Body of pancreas (tissue), 4 donors: ENCODE results near the gene INPP1. TPM values are rescaled to one million over a fixed set of nuclear protein-coding genes. Genes with fewer than 3 reads are reported as not detected.
A peak's percentile ranks its signal among the peaks of the same experiment; 100 is the strongest.

Experiments used
- ATAC-seq: fragments of 150-250 bp; one replicate; pipeline ENCODE4 v1.9.1; 2016
- DNase-seq, 4 donors: peaks; one replicate each; pipeline ENCODE4 v3.0.0-alpha.2; 2019
- H3K27ac ChIP-seq, 4 donors: fragments of 200-600 bp; sonication (generic); 1 replicate in 3 of 4; 2 replicates in 1 of 4; pipeline versions ENCODE4 v1.5.1 to v1.6.1; 2016 to 2019; ENCODE audit warnings: mild to moderate bottlenecking in 1 of 4, mixed read lengths in 1 of 4, moderate library complexity in 1 of 4
- H3K27me3 ChIP-seq, 2 donors: fragments of 200-600 bp; sonication (generic); one replicate each; pipeline ENCODE4 v1.6.0; 2016; ENCODE audit warnings: mild to moderate bottlenecking in 1 of 2
- H3K36me3 ChIP-seq, 2 donors: fragments of 200-600 bp; sonication (generic); replicated peaks in 1 of 2; 2 replicates each; pipeline ENCODE4 v1.5.1; 2016; ENCODE audit warnings: low read depth in 2 of 2; ENCODE audit not compliant: insufficient read depth in 1 of 2
- H3K4me1 ChIP-seq: fragments of 200-600 bp; sonication (generic); one replicate; pipeline ENCODE4 v1.6.0; 2016
- H3K4me3 ChIP-seq, 2 donors: fragments of 200-600 bp; sonication (generic); 1 replicate in 1 of 2; 2 replicates in 1 of 2; pipeline ENCODE4 v1.5.1; 2016 to 2019
- H3K9me3 ChIP-seq, 3 donors: fragments of 200-600 bp; sonication (generic); 1 replicate in 2 of 3; 2 replicates in 1 of 3; pipeline ENCODE4 v1.5.1; 2016
- CTCF ChIP-seq, 7 experiments: fragments of 450-650 bp in 4 of 7; fragments of 200-600 bp in 3 of 7; sonication (generic) in 3 of 7; IDR thresholded peaks; one replicate each; pipeline ENCODE4 v1.5.1; 2016 to 2019; ENCODE audit warnings: antibody characterized with exemption in 7 of 7
- POLR2A ChIP-seq, 3 donors: fragments of 450-650 bp; IDR thresholded peaks; one replicate each; pipeline ENCODE4 v1.6.1; 2016; ENCODE audit warnings: antibody characterized with exemption in 3 of 3, mild to moderate bottlenecking in 2 of 3
- WGBS, 2 donors: methylation state at CpG; one replicate each; pipeline ENCODE4 v1.1.5; 2017; 5-methylcytosine and 5-hydroxymethylcytosine counted together
- intact Hi-C: fragments of 100-400 bp; cut with DNase I; formaldehyde crosslinking; loops from one replicate; pipeline ENCODE4 v1.15.1; 2023
- total RNA-seq, 2 donors: library from RNA; depleted of rRNA; stranded (reverse); fragments of >200 nt; gene quantifications; one replicate each; pipeline ENCODE4 v1.1.0, GENCODE V29; 2016

Gene INPP1
- total RNA-seq, 2 donors from 2014 or later = 17.6 to 19.8 TPM

GRCh38 chr2:190402986-190403603 lies 59.7 kb downstream of the INPP1 start:
- Histone ChIP-seq H3K36me3 (no peaks in the 10 kb centered on the region), H3K4me1 (peaks cover 7% of the 10 kb centered on the region), H3K4me3 (no peak overlapping the region), H3K9me3 (no peaks in the 10 kb centered on the region), H3K27ac (no peak overlapping the region), H3K27me3 (no peaks in the 10 kb centered on the region)
- DNase-seq (no peak), ATAC-seq (no peak)
- no peak for TF ChIP-seq POLR2A (IDR thresholded peaks at IDR 0.05)
- no peak for TF ChIP-seq CTCF (IDR thresholded peaks at IDR 0.05)
- intact Hi-C loops = no loop called here
- 56 to 77% methylated on average over 5 of the region's 5 CpGs for WGBS, 2 donors

GRCh38 chr2:190404487-190404886 lies 61.1 kb downstream of the INPP1 start:
- intact Hi-C loops = no loop called here
- Histone ChIP-seq H3K27ac (no peak overlapping the region), H3K27me3 (no peaks in the 10 kb centered on the region), H3K4me3 (no peak overlapping the region), H3K4me1 (peaks cover 14% of the 10 kb centered on the region), H3K9me3 (no peaks in the 10 kb centered on the region), H3K36me3 (no peaks in the 10 kb centered on the region)
- DNase-seq (no peak), ATAC-seq (no peak)
- TF ChIP-seq POLR2A (IDR thresholded peaks at IDR 0.05) (no peak), CTCF (IDR thresholded peaks at IDR 0.05) (no peak)

- no peaks in the 10 kb centered on the region for H3K36me3 ChIP-seq
- no peaks in the 10 kb centered on the region for H3K27me3 ChIP-seq
- no peak for DNase-seq
- H3K27ac ChIP-seq = no peak overlapping the region
- H3K9me3 ChIP-seq = no peaks in the 10 kb centered on the region
- no peak for ATAC-seq
- H3K4me3 ChIP-seq = no peak overlapping the region
- H3K4me1 ChIP-seq = peaks cover 19% of the 10 kb centered on the region
- TF ChIP-seq CTCF (IDR thresholded peaks at IDR 0.05) (no peak), POLR2A (IDR thresholded peaks at IDR 0.05) (no peak)
- intact Hi-C loops = no loop called here
- WGBS, 2 donors = 93 to 95% methylated on average over 3 of the region's 3 CpGs
These were observed 61.7 kb downstream of the INPP1 start for GRCh38 chr2:190405070-190405469.

- intact Hi-C loops = no loop called here
- TF ChIP-seq CTCF (IDR thresholded peaks at IDR 0.05) (no peak), POLR2A (IDR thresholded peaks at IDR 0.05) (no peak)
- no peak overlapping the region for H3K27ac ChIP-seq
- WGBS, 2 donors = 87 to 88% methylated on average over 3 of the region's 3 CpGs
- H3K4me3 ChIP-seq = no peak overlapping the region
- no peaks in the 10 kb centered on the region for H3K36me3 ChIP-seq
- H3K27me3 ChIP-seq = no peaks in the 10 kb centered on the region
- DNase-seq (no peak), ATAC-seq (no peak)
- peaks cover 26% of the 10 kb centered on the region for H3K4me1 ChIP-seq
- no peaks in the 10 kb centered on the region for H3K9me3 ChIP-seq
These were observed 62.6 kb downstream of the INPP1 start for GRCh38 chr2:190405995-190406394.

GRCh38 chr2:190406805-190407204 lies 63.4 kb downstream of the INPP1 start:
- Histone ChIP-seq H3K9me3 (no peaks in the 10 kb centered on the region), H3K27ac (peak overlapping the region in 2 of 4 donors; percentile 88 to 94), H3K4me3 (no peak overlapping the region), H3K4me1 (peaks cover 26% of the 10 kb centered on the region), H3K36me3 (no peaks in the 10 kb centered on the region), H3K27me3 (no peaks in the 10 kb centered on the region)
- DNase-seq (no peak), ATAC-seq (no peak)
- intact Hi-C loops = no loop called here
- TF ChIP-seq CTCF (IDR thresholded peaks at IDR 0.05) (no peak), POLR2A (IDR thresholded peaks at IDR 0.05) (no peak)
- 89 to 91% methylated on average over 4 of the region's 4 CpGs for WGBS, 2 donors
